ENCODE data around the gene RNU1-3. TPM values are rescaled to one million over a fixed set of nuclear protein-coding genes. Genes with fewer than 3 reads are reported as not detected.
A peak's percentile ranks its signal among the peaks of the same experiment; 100 is the strongest.
"Not testable (repeated sequence)": the region's sequence is repeated elsewhere in the genome, so short reads cannot be mapped to it uniquely, and the experiment has no call there.

Gene RNU1-3
- 1,000 to 10,000 TPM; 2,148 to 4,743 (median 3,650) TPM for total RNA-seq
- 447 TPM for total RNA-seq (2013)
- 0 to 0.07 (median 0) reads per million in 29 experiments for total RNA-seq

DNA sequence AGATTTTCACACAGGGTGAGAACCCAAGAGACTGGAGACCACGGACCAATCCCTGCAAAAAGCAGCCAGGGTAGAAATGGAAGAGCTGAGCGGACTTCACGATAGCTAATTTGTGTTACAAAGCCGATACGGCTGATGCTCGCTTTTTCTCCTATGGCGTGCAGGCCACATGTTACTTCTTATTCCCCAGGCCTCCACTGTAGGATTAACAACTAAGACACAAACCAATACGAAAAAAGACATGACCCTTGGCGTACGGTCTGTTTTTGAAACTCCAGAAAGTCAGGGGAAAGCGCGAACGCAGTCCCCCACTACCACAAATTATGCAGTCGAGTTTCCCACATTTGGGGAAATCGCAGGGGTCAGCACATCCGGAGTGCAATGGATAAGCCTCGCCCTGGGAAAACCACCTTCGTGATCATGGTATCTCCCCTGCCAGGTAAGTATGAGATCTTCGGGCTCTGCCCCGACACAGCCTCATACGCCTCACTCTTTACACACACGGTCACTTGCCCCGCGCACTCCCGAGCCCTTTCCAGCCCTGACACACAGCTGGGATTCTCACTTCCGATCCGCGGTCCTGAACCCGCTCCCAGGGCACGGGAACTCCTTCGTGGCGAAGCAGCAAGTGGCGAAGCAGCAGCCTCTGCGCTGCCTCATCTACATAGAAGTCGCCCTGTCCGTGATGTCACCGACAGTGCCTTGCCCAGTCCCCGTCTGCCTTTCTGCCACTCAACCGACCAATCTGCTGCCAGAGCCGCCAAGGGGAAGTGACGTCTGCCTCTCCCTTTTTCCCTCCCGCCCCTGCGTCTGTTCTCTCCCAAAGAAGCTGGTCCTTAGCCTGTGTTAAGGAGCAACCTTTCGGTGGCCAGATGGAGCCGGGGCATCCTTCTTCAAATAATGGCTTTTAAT is at the start of gene RNU1-3:
TSS of gene RNU1-3 (minus strand) at position 447 of the 912 bp plus-strand sequence.
- H3K27ac Mint-ChIP-seq; H3K4me3 ChIP-seq (ENCODE audit: control insufficient read depth in 1 of 2, extremely low read depth in 1 of 2, low read length in 1 of 2); H3K36me3 ChIP-seq (ENCODE audit: control insufficient read depth in 2 of 2, extremely low read depth in 1 of 2, insufficient read depth in 1 of 2, low read length in 1 of 2); H3K9me3 Mint-ChIP-seq; CTCF ChIA-PET; H3K4me3 Mint-ChIP-seq; H3K4me1 Mint-ChIP-seq; H3K36me3 Mint-ChIP-seq; H3K27me3 ChIP-seq (replicated peaks in 1 of 2; ENCODE audit: control insufficient read depth in 2 of 2, extremely low read depth in 1 of 2, insufficient read depth in 2 of 2, low read length in 1 of 2); H3K4me1 ChIP-seq (ENCODE audit: control insufficient read depth in 1 of 2, extremely low read depth in 1 of 2, insufficient read depth in 2 of 2, low read length in 2 of 2); POLR2A ChIA-PET; DNase-seq; H3K9me3 ChIP-seq; H3K27me3 Mint-ChIP-seq; H3K27ac ChIP-seq (ENCODE audit: low read length): not testable (repeated sequence)
- ATAC-seq (replicated peaks in 1 of 4): peak; percentile 97 to 99 (median 98)
- no CpG with 5 or more reads among the region's 45 CpGs for WGBS (ENCODE audit: insufficient coverage)

DNA sequence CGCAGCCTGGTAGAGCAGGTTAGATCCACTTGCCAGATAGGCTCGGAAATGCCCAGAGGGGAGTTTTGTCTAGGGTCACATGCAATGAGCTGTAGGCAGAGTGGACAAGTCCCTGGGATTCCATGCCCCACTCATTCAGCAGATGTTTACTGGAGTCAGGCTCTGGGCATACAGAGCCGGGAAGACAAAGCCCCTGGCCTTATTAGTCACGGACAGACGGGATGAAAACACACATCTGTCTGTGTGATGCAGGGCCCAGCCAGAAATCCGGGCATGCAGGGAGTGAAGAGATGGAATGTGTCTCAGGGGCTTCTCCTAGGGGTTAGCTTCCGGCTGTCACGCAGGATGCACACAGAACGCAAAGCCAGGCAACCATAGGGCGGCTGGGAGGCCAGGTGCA is 46.7 kb upstream of the RNU1-3 start:
- H3K4me3 ChIP-seq (ENCODE audit: control insufficient read depth in 1 of 2, extremely low read depth in 1 of 2, low read length in 1 of 2); H3K4me1 Mint-ChIP-seq; H3K27ac ChIP-seq (ENCODE audit: low read length); H3K9me3 ChIP-seq; H3K4me3 Mint-ChIP-seq; H3K36me3 Mint-ChIP-seq; H3K9me3 Mint-ChIP-seq; DNase-seq; ATAC-seq (replicated peaks in 1 of 4); H3K36me3 ChIP-seq (ENCODE audit: control insufficient read depth in 2 of 2, extremely low read depth in 1 of 2, insufficient read depth in 1 of 2, low read length in 1 of 2); H3K4me1 ChIP-seq (ENCODE audit: control insufficient read depth in 1 of 2, extremely low read depth in 1 of 2, insufficient read depth in 2 of 2, low read length in 2 of 2); POLR2A ChIA-PET; H3K27ac Mint-ChIP-seq: not testable (repeated sequence)
- H3K27me3 ChIP-seq (replicated peaks in 1 of 2; ENCODE audit: control insufficient read depth in 2 of 2, extremely low read depth in 1 of 2, insufficient read depth in 2 of 2, low read length in 1 of 2): peaks cover 0 to 27% of the 10 kb centered on the region in 2 experiments
- WGBS (ENCODE audit: insufficient coverage): no CpG with 5 or more reads among the region's 10 CpGs
- peaks cover 10 to 24% of the 10 kb centered on the region in 2 donors for H3K27me3 Mint-ChIP-seq
- CTCF ChIA-PET: interaction anchor here in 1 of 2 donors (0.6 kb wide), 1 partner anchor 976 kb away, joined by 3 read pairs; no protein-coding TSS in a partner anchor

DNA sequence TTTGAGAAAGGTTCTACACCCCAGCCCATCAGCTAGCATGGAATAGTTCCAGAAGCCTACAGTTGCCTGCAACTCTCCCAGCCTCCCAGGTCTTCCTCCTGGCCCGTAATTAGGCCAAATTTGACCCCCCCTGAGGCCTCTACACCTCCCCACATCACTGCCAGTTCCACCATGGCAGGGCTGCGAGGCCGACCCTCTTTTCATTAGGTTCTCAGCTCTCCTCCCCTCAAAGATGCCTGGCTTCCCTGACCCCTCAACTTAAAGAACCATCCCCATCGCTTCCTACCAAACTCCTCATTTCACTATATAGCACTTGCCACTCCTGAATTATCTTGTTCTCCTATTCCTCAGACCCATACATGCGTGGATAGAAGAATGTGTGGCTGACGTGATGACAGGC is 46.2 kb upstream of the RNU1-3 start:
- H3K36me3 ChIP-seq (ENCODE audit: control insufficient read depth in 2 of 2, extremely low read depth in 1 of 2, insufficient read depth in 1 of 2, low read length in 1 of 2); H3K27ac ChIP-seq (ENCODE audit: low read length); DNase-seq; H3K4me3 Mint-ChIP-seq; H3K9me3 Mint-ChIP-seq; H3K4me1 ChIP-seq (ENCODE audit: control insufficient read depth in 1 of 2, extremely low read depth in 1 of 2, insufficient read depth in 2 of 2, low read length in 2 of 2); POLR2A ChIA-PET; H3K9me3 ChIP-seq; H3K4me1 Mint-ChIP-seq; H3K36me3 Mint-ChIP-seq; H3K27ac Mint-ChIP-seq; H3K4me3 ChIP-seq (ENCODE audit: control insufficient read depth in 1 of 2, extremely low read depth in 1 of 2, low read length in 1 of 2); ATAC-seq (replicated peaks in 1 of 4): not testable (repeated sequence)
- 76% methylated on average over 3 of the region's 6 CpGs for WGBS (ENCODE audit: insufficient coverage)
- H3K27me3 ChIP-seq (replicated peaks in 1 of 2; ENCODE audit: control insufficient read depth in 2 of 2, extremely low read depth in 1 of 2, insufficient read depth in 2 of 2, low read length in 1 of 2): peaks cover 0 to 22% of the 10 kb centered on the region in 2 experiments
- H3K27me3 Mint-ChIP-seq: peaks cover 10 to 21% of the 10 kb centered on the region in 2 donors
- CTCF ChIA-PET: interaction anchor here in 1 of 2 donors (0.6 kb wide), 1 partner anchor 975 kb away, joined by 3 read pairs; no protein-coding TSS in a partner anchor

DNA sequence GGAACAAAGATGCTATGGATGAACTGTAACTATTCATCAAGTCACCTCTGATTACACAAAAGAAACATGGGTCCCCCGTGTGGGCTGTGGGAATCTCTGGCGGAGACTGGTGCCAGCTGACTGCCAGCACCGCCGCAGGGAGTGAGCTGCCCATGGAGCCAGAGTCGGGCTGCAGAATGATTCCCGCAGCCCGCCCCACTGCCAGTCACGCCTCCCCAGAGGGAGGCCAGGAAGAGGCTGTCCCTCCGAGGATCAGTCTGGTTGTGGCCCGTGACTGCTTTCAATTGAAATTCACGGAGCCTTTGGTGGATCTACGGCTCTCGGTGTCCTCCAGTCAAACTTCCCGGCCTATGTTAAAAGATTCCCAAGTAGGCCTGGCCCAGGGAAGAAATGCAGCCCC is 45.8 kb upstream of the RNU1-3 start:
- H3K4me3 ChIP-seq (ENCODE audit: control insufficient read depth in 1 of 2, extremely low read depth in 1 of 2, low read length in 1 of 2); H3K9me3 ChIP-seq; H3K4me1 Mint-ChIP-seq; CTCF ChIA-PET; H3K4me1 ChIP-seq (ENCODE audit: control insufficient read depth in 1 of 2, extremely low read depth in 1 of 2, insufficient read depth in 2 of 2, low read length in 2 of 2); ATAC-seq (replicated peaks in 1 of 4); H3K36me3 ChIP-seq (ENCODE audit: control insufficient read depth in 2 of 2, extremely low read depth in 1 of 2, insufficient read depth in 1 of 2, low read length in 1 of 2); POLR2A ChIA-PET; H3K9me3 Mint-ChIP-seq; DNase-seq; H3K36me3 Mint-ChIP-seq; H3K27ac ChIP-seq (ENCODE audit: low read length); H3K27ac Mint-ChIP-seq; H3K4me3 Mint-ChIP-seq: not testable (repeated sequence)
- H3K27me3 Mint-ChIP-seq: peaks cover 7 to 17% of the 10 kb centered on the region in 2 donors
- peaks cover 0 to 18% of the 10 kb centered on the region in 2 experiments for H3K27me3 ChIP-seq (replicated peaks in 1 of 2; ENCODE audit: control insufficient read depth in 2 of 2, extremely low read depth in 1 of 2, insufficient read depth in 2 of 2, low read length in 1 of 2)
- WGBS (ENCODE audit: insufficient coverage): no CpG with 5 or more reads among the region's 14 CpGs

DNA sequence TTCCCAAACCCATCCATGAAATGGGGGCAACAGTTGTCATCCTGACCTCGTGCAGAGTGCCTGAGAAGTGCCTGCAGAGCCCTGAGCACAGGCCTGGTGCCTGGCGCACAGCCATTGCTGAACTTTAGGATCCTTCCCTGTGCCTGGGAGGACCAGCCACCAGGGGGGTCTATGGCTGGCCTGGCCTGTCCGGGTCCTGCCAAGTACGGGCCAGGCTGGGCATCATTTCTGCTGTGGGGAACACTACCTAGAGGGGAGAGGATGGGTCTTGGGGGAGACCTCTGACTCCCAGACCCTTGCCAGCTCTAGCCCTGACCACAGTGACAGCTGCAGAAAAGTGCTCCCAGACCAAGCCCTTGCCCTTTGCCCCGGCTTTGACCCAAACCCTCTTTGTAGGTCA is 45.4 kb upstream of the RNU1-3 start:
- H3K9me3 Mint-ChIP-seq; H3K4me1 ChIP-seq (ENCODE audit: control insufficient read depth in 1 of 2, extremely low read depth in 1 of 2, insufficient read depth in 2 of 2, low read length in 2 of 2); H3K36me3 Mint-ChIP-seq; H3K9me3 ChIP-seq; H3K27ac ChIP-seq (ENCODE audit: low read length); H3K4me3 ChIP-seq (ENCODE audit: control insufficient read depth in 1 of 2, extremely low read depth in 1 of 2, low read length in 1 of 2); ATAC-seq (replicated peaks in 1 of 4); H3K4me1 Mint-ChIP-seq; POLR2A ChIA-PET; DNase-seq; H3K36me3 ChIP-seq (ENCODE audit: control insufficient read depth in 2 of 2, extremely low read depth in 1 of 2, insufficient read depth in 1 of 2, low read length in 1 of 2); H3K4me3 Mint-ChIP-seq; H3K27ac Mint-ChIP-seq: not testable (repeated sequence)
- CTCF ChIA-PET: interaction anchor here in 1 of 2 donors (0.6 kb wide), 2 partner anchors 77 to 81 kb away, joined by 4 to 11 read pairs; no protein-coding TSS in a partner anchor
- peaks cover 0 to 14% of the 10 kb centered on the region in 2 experiments for H3K27me3 ChIP-seq (replicated peaks in 1 of 2; ENCODE audit: control insufficient read depth in 2 of 2, extremely low read depth in 1 of 2, insufficient read depth in 2 of 2, low read length in 1 of 2)
- WGBS (ENCODE audit: insufficient coverage): 90% methylated on average over 2 of the region's 5 CpGs
- peaks cover 3 to 12% of the 10 kb centered on the region in 2 donors for H3K27me3 Mint-ChIP-seq

DNA sequence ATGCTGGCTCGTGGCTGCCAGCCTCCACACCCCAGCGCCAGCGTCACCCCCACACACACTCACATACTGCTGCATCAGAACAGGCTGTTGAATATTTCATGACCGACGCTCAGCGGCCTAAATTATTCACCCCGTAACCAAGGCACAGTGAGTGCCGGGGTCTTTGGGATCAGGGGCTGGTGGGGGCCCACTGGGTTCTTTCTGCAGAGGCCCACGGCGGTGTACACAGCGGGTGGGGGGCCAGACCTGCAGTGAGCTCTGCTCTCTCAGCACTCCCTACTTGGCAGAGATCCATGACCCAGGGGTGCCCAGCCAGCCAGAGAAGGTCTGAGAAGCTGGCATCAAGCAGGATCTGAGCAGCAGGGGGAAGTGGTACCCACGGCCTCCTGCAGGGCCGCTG is 43.9 kb upstream of the RNU1-3 start:
- CTCF ChIA-PET: interaction anchor here in 1 of 2 donors (0.7 kb wide), 1 partner anchor 8 kb away, joined by 3 read pairs; no protein-coding TSS in a partner anchor
- H3K36me3 Mint-ChIP-seq; DNase-seq; H3K27ac ChIP-seq (ENCODE audit: low read length); H3K36me3 ChIP-seq (ENCODE audit: control insufficient read depth in 2 of 2, extremely low read depth in 1 of 2, insufficient read depth in 1 of 2, low read length in 1 of 2); H3K4me1 Mint-ChIP-seq; H3K4me1 ChIP-seq (ENCODE audit: control insufficient read depth in 1 of 2, extremely low read depth in 1 of 2, insufficient read depth in 2 of 2, low read length in 2 of 2); H3K4me3 Mint-ChIP-seq; H3K4me3 ChIP-seq (ENCODE audit: control insufficient read depth in 1 of 2, extremely low read depth in 1 of 2, low read length in 1 of 2); ATAC-seq (replicated peaks in 1 of 4); H3K27me3 Mint-ChIP-seq; POLR2A ChIA-PET; H3K27ac Mint-ChIP-seq; H3K9me3 Mint-ChIP-seq; H3K27me3 ChIP-seq (replicated peaks in 1 of 2; ENCODE audit: control insufficient read depth in 2 of 2, extremely low read depth in 1 of 2, insufficient read depth in 2 of 2, low read length in 1 of 2); H3K9me3 ChIP-seq: not testable (repeated sequence)
- WGBS (ENCODE audit: insufficient coverage): no CpG with 5 or more reads among the region's 13 CpGs

Measured in T-cell (primary cell).